Esophagus squamous epithelium (tissue), 5 donors: ENCODE measurements around the gene MED17. TPM values are rescaled to one million over a fixed set of nuclear protein-coding genes. Genes with fewer than 3 reads are reported as not detected.
"Not testable (repeated sequence)": the region's sequence is repeated elsewhere in the genome, so short reads cannot be mapped to it uniquely, and the experiment has no call there.

Experiments used
- DNase-seq: peaks from one replicate; lab custom pipeline; 2025; lab: John Stamatoyannopoulos, UW
- H3K27ac ChIP-seq, 4 donors: fragments of 200-600 bp; sonication (generic); one replicate each; pipeline ENCODE4 v1.5.1; 2016 to 2019; ENCODE audit warnings: mild to moderate bottlenecking in 1 of 4
- H3K27me3 ChIP-seq, 4 donors: fragments of 200-600 bp; sonication (generic); 1 replicate in 3 of 4; 2 replicates in 1 of 4; pipeline versions ENCODE4 v1.5.1 to v1.6.0; 2017 to 2021; ENCODE audit warnings: antibody characterized with exemption in 1 of 4
- H3K36me3 ChIP-seq, 3 donors: fragments of 200-600 bp; sonication (generic); one replicate each; pipeline ENCODE4 v1.5.1; 2016 to 2019
- H3K4me1 ChIP-seq, 3 donors: fragments of 200-600 bp; sonication (generic); one replicate each; pipeline ENCODE4 v1.5.1; 2017 to 2019
- H3K4me3 ChIP-seq, 4 donors: fragments of 200-600 bp; sonication (generic); 1 replicate in 3 of 4; 2 replicates in 1 of 4; pipeline ENCODE4 v1.5.1; 2016 to 2019; ENCODE audit warnings: mild to moderate bottlenecking in 2 of 4, moderate library complexity in 1 of 4
- H3K9me3 ChIP-seq, 3 donors: fragments of 200-600 bp; sonication (generic); one replicate each; pipeline ENCODE4 v1.5.1; 2016 to 2019
- CTCF ChIP-seq, 6 experiments: fragments of 450-650 bp in 4 of 6; fragments of 200-600 bp in 2 of 6; sonication (generic) in 2 of 6; IDR thresholded peaks; one replicate each; pipeline ENCODE4 v1.5.1; 2016 to 2019; ENCODE audit warnings: antibody characterized with exemption in 6 of 6, mild to moderate bottlenecking in 4 of 6, moderate library complexity in 4 of 6
- POLR2A ChIP-seq, 4 donors: fragments of 450-650 bp; IDR thresholded peaks; one replicate each; pipeline ENCODE4 v1.6.1; 2017; ENCODE audit warnings: antibody characterized with exemption in 4 of 4, mild to moderate bottlenecking in 4 of 4, moderate library complexity in 3 of 4
- WGBS, 2 donors: methylation state at CpG; one replicate each; pipeline ENCODE4 v1.1.5; 2018; 5-methylcytosine and 5-hydroxymethylcytosine counted together
- intact Hi-C: fragments of 100-400 bp; cut with DNase I; formaldehyde crosslinking; loops from one replicate; pipeline ENCODE4 v1.15.0; 2022
- total RNA-seq, 4 donors: library from RNA; depleted of rRNA; stranded (reverse); fragments of >200 nt; gene quantifications; one replicate each; pipeline ENCODE4 v1.1.0, GENCODE V29; 2016
- donor health status: DM: yes; HTN: yes; CAD: no.

Gene MED17
- total RNA-seq, 4 donors from 2014 or later, result 11.3 to 25.9 (median 17.1) TPM

DNA sequence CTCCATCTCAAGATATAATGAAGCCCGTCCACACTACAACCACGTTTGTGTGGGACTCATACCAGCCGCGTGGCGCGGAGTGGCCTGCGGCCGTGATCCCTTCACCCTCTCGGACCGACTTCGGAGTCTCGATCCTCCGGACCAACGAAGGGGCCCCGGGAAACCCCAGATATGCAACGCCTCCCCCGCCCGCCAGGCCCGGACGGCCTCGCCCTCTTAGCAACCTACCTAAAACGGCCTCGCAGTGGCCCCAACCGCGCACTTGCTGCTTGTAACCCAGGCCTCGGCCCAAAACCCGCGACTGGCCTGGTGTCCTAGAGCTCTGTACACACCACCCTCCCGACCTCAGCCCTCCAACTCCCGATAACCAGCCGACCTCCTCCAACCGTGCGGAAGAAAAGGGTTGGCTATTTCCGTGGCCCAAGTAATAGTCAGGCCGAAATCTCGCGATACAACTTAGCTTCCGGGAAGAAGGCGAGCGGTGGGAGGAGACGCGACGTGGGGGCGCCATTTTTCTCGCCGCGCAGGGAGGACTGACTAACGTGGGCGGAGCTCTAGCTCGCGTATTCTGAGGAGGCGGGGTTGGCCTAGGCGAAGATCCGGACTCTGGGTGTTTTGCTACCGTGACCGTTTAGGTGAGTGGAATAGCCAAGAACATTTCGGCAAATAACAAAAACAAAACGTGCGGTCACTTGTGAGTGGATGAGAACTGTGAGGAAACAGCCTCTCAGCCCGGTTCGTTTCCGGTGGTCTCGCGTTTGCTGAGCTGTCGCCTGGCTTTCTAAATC lies 42.8 kb upstream of the MED17 start, which contains the start of the genes C11orf54 and TAF1D:
Gene C11orf54, plus strand, starts transcription at position 579 of the 788 bp plus-strand sequence. CDS start 5,722 bp downstream, outside the sequence.
Gene TAF1D, minus strand, starts transcription at position 402 of the 788 bp plus-strand sequence. CDS start 2,191 bp downstream, outside the sequence.
- DNase-seq, result peak; percentile 93
- H3K4me1 ChIP-seq, result peaks cover 12 to 49% (median 29%) of the 10 kb centered on the region in 3 donors
- H3K4me3 ChIP-seq, result peak within 1 kb of the TSS; percentile 78 to 98 (median 91)
- H3K36me3 ChIP-seq, result peaks cover 0 to 38% (median 7%) of the 10 kb centered on the region in 3 donors
- H3K27me3 ChIP-seq, result no peaks in the 10 kb centered on the region
- peak within 1 kb of the TSS; percentile 92 to 98 (median 94) for H3K27ac ChIP-seq
- intact Hi-C loops, result no loop called here
- no peaks in the 10 kb centered on the region for H3K9me3 ChIP-seq
- TF ChIP-seq CTCF (IDR thresholded peaks at IDR 0.05) (peak in 4 of 6 experiments; percentile 20 to 46 (median 24)), POLR2A (IDR thresholded peaks at IDR 0.05) (peak in 3 of 4 donors; percentile 70 to 94 (median 88))
- 1% methylated on average over 25 to 41 of the region's 65 CpGs for WGBS, 2 donors

DNA sequence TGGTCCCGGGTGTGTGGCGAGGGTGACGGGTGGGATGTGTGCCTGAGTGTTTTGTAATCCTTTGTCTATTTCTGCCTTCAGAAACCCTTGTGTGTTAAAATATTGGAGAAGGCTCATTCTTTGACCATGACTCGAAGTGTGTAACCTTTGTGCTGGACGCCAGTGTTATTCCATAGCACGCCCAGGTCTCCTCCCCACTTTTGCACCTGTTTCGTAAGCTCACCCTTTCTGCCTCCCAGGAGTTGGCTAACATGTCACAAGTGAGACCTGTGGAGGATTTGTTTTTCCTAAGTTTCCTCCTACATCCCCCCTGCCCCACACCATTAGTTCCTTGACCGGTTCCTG lies 42.2 kb upstream of the MED17 start:
- Histone ChIP-seq H3K27ac (peak overlapping the region; percentile 92 to 98 (median 94)), H3K4me1 (peaks cover 12 to 43% (median 29%) of the 10 kb centered on the region in 3 donors), H3K36me3 (peaks cover 0 to 32% (median 7%) of the 10 kb centered on the region in 3 donors), H3K9me3 (no peaks in the 10 kb centered on the region), H3K4me3 (peak overlapping the region; percentile 78 to 98 (median 91)), H3K27me3 (no peaks in the 10 kb centered on the region)
- intact Hi-C loops, result no loop called here
- TF ChIP-seq POLR2A (IDR thresholded peaks at IDR 0.05) (no peak), CTCF (IDR thresholded peaks at IDR 0.05) (no peak)
- no peak for DNase-seq
- WGBS, 2 donors, result 1% methylated on average over 8 of the region's 8 CpGs

- intact Hi-C loops, result no loop called here
- Histone ChIP-seq H3K36me3 (peaks cover 0 to 24% (median under 1%) of the 10 kb centered on the region in 3 donors), H3K9me3 (no peaks in the 10 kb centered on the region), H3K4me1 (peaks cover 12 to 29% (median 20%) of the 10 kb centered on the region in 3 donors), H3K27me3 (no peaks in the 10 kb centered on the region), H3K27ac (no peak overlapping the region), H3K4me3 (no peak overlapping the region)
- TF ChIP-seq CTCF (IDR thresholded peaks at IDR 0.05) (no peak), POLR2A (IDR thresholded peaks at IDR 0.05) (no peak)
- DNase-seq, result no peak
- WGBS, 2 donors, result 92 to 94% methylated on average over 2 to 20 of the region's 23 CpGs
Observed at GRCh38 chr11:93743291-93743690, 40.8 kb upstream of the MED17 start.

GRCh38 chr11:93744669-93745004 lies 39.4 kb upstream of the MED17 start:
- peaks cover under 1 to 16% (median 7%) of the 10 kb centered on the region in 3 donors for H3K4me1 ChIP-seq
- no peaks in the 10 kb centered on the region for H3K9me3 ChIP-seq
- no peak for DNase-seq
- H3K36me3 ChIP-seq, result peaks cover 0 to 19% (median 0%) of the 10 kb centered on the region in 3 donors
- intact Hi-C loops, result loop anchor here (5.0 kb wide), 1 partner anchor 38 kb away; the partner anchor contains the start of gene MED17
- H3K27me3 ChIP-seq, result no peaks in the 10 kb centered on the region
- TF ChIP-seq CTCF (IDR thresholded peaks at IDR 0.05) (no peak), POLR2A (IDR thresholded peaks at IDR 0.05) (no peak)
- peak overlapping the region in 1 of 4 donors; percentile 16 for H3K27ac ChIP-seq
- WGBS, 2 donors, result 78 to 83% methylated on average over 5 to 7 of the region's 7 CpGs
- no peak overlapping the region for H3K4me3 ChIP-seq

DNA sequence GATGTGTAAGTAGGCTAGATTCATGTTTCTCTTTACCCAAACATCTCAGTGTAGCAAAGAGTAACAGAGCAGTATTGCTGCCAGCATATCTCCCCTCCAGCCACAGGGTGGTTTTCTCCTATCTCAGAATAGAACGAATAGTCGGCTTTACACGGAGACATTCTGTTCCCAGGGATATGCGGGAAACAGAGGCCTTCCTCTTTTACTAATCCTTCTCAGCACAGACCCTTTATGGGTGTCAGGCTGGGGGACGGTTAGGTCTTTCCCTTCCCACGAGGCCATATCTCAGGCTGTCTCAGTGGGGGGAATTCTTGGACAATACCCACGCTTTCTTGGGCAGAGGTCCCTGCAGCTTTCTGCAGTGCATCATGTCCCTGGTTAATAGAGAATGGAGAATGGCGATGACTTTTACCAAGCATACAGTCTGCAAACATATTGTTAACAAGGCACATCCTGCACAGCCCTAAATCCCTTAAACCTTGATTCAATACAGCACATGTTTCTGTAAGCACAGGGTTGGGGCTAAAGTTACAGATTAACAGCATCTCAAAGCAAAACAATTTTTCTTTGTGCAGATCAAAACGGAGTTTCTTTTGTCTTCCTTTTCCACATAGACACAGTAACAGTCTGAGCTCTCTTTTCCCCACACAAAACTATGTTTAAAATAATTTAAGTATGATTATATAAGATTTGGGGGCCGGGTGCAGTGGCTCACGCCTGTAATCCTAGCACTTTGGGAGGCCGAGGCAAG lies 38.9 kb upstream of the MED17 start:
- peak overlapping the region in 1 of 4 donors; percentile 16 for H3K27ac ChIP-seq

More for the DNA sequence above, 38.9 kb upstream of the MED17 start:
- intact Hi-C loops, result loop anchor here (5.0 kb wide), 1 partner anchor 37 kb away; the partner anchor contains the start of gene MED17
- H3K4me3 ChIP-seq, H3K27me3 ChIP-seq, H3K9me3 ChIP-seq, DNase-seq: not testable (repeated sequence)
- WGBS, 2 donors, result 59 to 64% methylated on average over 12 of the region's 12 CpGs
- peaks cover 0 to 19% (median 0%) of the 10 kb centered on the region in 3 donors for H3K36me3 ChIP-seq
- H3K4me1 ChIP-seq, result peaks cover 0 to 10% (median 6%) of the 10 kb centered on the region in 3 donors
